GM12874 (cell line): ENCODE data around the gene FAM162A.

Source experiments
- CTCF ChIP-seq: IDR thresholded peaks from 2 replicates; pipeline ENCODE4 v1.5.1; 2011; ENCODE audit warnings: low read depth, mild to moderate bottlenecking, control low read depth, low read length, moderate library complexity; ENCODE audit not compliant: insufficient read depth

Gene FAM162A

DNA sequence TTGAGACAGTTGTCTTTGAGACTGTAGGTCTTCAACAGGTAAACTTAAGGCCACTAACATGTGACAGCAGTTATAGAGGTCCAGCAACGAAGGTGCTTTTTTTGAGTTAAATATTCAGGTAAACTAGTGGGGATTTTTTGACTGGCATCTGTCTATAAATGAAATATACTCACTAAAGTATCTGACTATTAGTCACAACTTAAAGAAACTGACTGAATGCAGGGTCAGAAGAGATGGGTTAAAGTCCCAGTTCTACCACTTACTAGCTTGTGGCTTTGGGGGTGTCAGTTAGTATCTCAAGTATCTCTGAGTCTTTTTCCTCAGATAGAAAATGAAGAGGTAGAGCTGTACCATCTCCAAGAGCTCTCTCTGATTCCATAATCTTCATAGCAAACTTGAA is 18.9 kb upstream of the FAM162A start:
- no peak for TF ChIP-seq CTCF

DNA sequence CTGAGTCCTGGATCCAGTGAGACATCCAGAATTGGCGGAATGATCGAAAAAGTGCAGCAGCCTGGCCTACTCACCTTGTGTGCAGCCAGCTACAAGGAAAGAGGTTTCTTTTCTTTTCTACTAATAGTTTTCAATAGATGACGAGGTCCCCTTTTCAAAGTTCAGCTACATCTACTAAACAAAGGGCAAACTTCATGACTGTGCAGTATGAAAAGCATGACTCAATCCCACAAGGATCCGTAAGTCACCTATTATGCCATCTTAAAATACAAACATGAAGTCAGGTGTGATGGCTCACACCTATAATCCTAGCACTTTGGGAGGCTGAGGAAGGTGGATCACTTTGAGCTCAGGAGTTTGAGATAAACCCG is 17.6 kb upstream of the FAM162A start:
- no peak for TF ChIP-seq CTCF

GRCh38 chr3:122374034-122374433 is 9.9 kb upstream of the FAM162A start:
- no peak for TF ChIP-seq CTCF

DNA sequence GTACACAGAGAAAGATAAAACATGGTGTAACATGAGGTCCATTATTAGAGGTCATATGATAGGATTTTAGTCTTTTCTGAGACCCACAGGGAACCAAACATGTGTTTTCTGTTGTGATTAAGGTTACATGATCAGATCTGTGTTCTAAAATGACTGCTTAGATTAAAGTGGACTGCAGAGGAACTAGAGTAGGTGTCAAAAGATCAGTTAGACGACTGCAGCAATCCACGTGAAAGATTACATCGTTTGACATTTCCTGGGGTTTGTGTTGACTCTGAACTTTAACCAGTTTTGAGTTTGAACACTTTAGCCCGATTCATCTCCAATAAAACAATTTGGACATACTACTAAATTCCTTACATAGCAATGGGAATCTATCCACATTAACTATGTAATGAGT is 6.0 kb upstream of the FAM162A start:
- TF ChIP-seq CTCF, result no peak

- no peak for TF ChIP-seq CTCF
These were observed 905 bp upstream of the FAM162A start, which contains the start of gene MIX23 for GRCh38 chr3:122382888-122383666. MIX23 (minus strand) TSS chr3:122383231; CDS start chr3:122383224, 7 bp downstream.

GRCh38 chr3:122387709-122388108 is 3.7 kb downstream of the FAM162A start:
- no peak for TF ChIP-seq CTCF

DNA sequence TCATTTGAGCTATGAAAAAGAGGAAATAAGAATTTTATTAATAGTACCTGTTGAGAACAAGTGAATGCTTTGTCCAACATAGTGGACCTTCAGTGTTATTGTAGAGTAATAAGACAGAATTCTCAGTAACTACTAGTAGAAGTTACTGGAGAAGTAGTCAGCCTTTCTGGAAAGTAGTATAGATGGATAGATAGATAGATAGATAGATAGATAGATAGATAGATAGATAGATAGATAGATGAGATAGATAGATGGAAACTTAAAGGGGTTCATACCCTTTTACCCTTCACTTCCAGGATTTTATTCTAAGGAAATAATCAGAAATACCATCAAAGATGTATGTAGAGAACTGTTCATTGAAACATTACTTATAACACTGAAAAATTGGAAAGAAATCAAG is 5.2 kb downstream of the FAM162A start:
- TF ChIP-seq CTCF, result no peak
